Right lobe of liver (tissue), 6 donors: Measurements from ENCODE around the gene ZSCAN1. TPM values are rescaled to one million over a fixed set of nuclear protein-coding genes. Genes with fewer than 3 reads are reported as not detected.

ENCODE experiments used
- ATAC-seq, 4 donors: fragments of 200-7000 bp; cut with Tn5 transposase; one replicate each; pipeline ENCODE4 v1.9.1; 2020; ENCODE audit warnings: mild to moderate bottlenecking in 4 of 4, moderate library complexity in 4 of 4
- DNase-seq, 3 donors: peaks; one replicate each; pipeline ENCODE4 v3.0.0-alpha.2; 2020
- H3K27ac ChIP-seq, 3 donors: fragments of 200-600 bp; one replicate each; pipeline ENCODE4 v1.8.0; 2022
- H3K27me3 ChIP-seq, 2 donors: fragments of 200-600 bp; one replicate each; pipeline ENCODE4 v1.8.0; 2022
- H3K36me3 ChIP-seq, 4 donors: fragments of 200-600 bp; sonication (generic) in 1 of 4; one replicate each; pipeline versions ENCODE4 v1.5.1 to v1.8.0; 2017 to 2022; ENCODE audit warnings: control low read depth in 1 of 4
- H3K4me1 ChIP-seq, 4 donors: fragments of 200-600 bp; sonication (generic) in 1 of 4; one replicate each; pipeline versions ENCODE4 v1.5.1 to v1.8.0; 2017 to 2022; ENCODE audit warnings: control low read depth in 1 of 4
- H3K4me3 ChIP-seq, 3 donors: fragments of 200-600 bp; one replicate each; pipeline ENCODE4 v1.8.0; 2022
- H3K9me3 ChIP-seq, 4 donors: fragments of 200-600 bp; sonication (generic) in 1 of 4; one replicate each; pipeline versions ENCODE4 v1.5.1 to v1.8.0; 2017 to 2022; ENCODE audit warnings: control low read depth in 1 of 4
- POLR2A ChIP-seq: fragments of 450-650 bp; IDR thresholded peaks from one replicate; pipeline ENCODE4 v1.6.1; 2017; ENCODE audit warnings: antibody characterized with exemption, mild to moderate bottlenecking
- WGBS: methylation state at CpG from one replicate; pipeline ENCODE4 v1.1.6; 2018; ENCODE audit warnings: low coverage, low lambda C conversion rate; ENCODE audit not compliant: insufficient coverage; ENCODE audit errors: missing lambda C conversion rate; 5-methylcytosine and 5-hydroxymethylcytosine counted together
- intact Hi-C, 2 donors: fragments of 100-400 bp; cut with DNase I; formaldehyde crosslinking; loops; one replicate each; pipeline versions ENCODE4 v1.11.2 to v1.14.1; 2022
- total RNA-seq, 6 experiments: library from RNA; depleted of rRNA in 2 of 6; stranded (reverse); fragments of >200 nt in 2 of 6; fragmentation: NEBNext Ultra II Directional in 3 of 6; extraction: Animal tissue kit (Norgen Biotek cat#: 25700) in 3 of 6; gene quantifications; one replicate each; pipeline versions ENCODE4 v1.1.0 to v1.2.4, GENCODE V29; 2016 to 2023
- TF ChIP-seq, protein P1 (sequence below), 4 donors: fragments of 200-600 bp in 3 of 4; fragments of 450-650 bp in 1 of 4; IDR thresholded peaks; one replicate each; pipeline versions ENCODE4 v1.5.1 to v1.8.0; 2016 to 2022; ENCODE audit warnings: antibody characterized with exemption in 4 of 4, mild to moderate bottlenecking in 2 of 4
- donor health status: DM: no; HTN: yes; CAD: no.
- donor health status: DM: no; HTN: no; CAD: no.
- donor health status: DM: no; HTN: no; CAD: no.
- donor health status: DM: no; HTN: yes; CAD: no.
- donor health status: DM: no; HTN: yes; CAD: no.

ZSCAN1 gene
- total RNA-seq, 6 experiments from 2014 or later, result not detected

DNA sequence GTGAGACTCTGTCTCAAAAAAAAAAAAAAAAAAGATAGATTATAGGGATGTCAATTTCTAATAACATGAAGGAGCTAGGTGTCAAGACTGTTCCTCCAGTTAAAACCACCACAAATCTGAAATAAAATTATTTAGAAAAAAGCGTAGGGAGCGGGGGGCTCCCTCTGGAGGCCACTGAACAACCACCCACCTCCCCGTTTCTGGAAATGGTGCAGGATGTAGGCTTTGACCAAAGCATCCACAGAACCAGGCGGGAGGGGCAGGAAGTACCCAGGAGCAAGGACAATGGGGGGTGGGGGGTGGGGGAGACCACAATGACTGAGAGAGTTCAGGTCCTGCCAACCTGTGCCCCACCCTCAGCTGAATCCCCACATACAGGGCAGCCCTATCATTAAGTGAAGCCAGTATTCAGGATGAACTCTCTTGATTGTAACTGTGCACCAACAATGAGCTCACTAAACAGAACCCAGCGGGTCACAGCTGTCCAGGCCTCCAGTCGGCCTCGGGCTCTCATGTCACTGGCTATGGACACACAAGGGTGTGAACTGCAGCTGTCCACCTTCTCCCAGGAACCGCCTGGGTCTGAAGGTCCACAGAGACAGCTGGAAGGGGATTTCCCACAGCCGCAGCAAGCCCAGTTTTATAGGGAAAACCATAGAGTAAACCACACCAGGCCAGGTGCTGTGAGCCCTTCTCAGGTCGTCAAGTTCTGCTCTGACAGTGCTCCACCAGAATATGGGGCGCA lies 57.6 kb downstream of the ZSCAN1 start:
- TF ChIP-seq, protein P1, sequence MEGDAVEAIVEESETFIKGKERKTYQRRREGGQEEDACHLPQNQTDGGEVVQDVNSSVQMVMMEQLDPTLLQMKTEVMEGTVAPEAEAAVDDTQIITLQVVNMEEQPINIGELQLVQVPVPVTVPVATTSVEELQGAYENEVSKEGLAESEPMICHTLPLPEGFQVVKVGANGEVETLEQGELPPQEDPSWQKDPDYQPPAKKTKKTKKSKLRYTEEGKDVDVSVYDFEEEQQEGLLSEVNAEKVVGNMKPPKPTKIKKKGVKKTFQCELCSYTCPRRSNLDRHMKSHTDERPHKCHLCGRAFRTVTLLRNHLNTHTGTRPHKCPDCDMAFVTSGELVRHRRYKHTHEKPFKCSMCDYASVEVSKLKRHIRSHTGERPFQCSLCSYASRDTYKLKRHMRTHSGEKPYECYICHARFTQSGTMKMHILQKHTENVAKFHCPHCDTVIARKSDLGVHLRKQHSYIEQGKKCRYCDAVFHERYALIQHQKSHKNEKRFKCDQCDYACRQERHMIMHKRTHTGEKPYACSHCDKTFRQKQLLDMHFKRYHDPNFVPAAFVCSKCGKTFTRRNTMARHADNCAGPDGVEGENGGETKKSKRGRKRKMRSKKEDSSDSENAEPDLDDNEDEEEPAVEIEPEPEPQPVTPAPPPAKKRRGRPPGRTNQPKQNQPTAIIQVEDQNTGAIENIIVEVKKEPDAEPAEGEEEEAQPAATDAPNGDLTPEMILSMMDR (IDR thresholded peaks at IDR 0.05), result no peak
- H3K4me3 ChIP-seq, result no peak overlapping the region
- ATAC-seq, result no peak
- WGBS, result 79% methylated on average over 7 of the region's 11 CpGs
- no peaks in the 10 kb centered on the region for H3K27me3 ChIP-seq
- no peak for DNase-seq
- H3K4me1 ChIP-seq, result no peaks in the 10 kb centered on the region
- peaks cover 0 to 3% (median 0%) of the 10 kb centered on the region in 4 donors for H3K9me3 ChIP-seq
- intact Hi-C loops, result no loop called here
- H3K36me3 ChIP-seq, result no peaks in the 10 kb centered on the region
- no peak overlapping the region for H3K27ac ChIP-seq

DNA sequence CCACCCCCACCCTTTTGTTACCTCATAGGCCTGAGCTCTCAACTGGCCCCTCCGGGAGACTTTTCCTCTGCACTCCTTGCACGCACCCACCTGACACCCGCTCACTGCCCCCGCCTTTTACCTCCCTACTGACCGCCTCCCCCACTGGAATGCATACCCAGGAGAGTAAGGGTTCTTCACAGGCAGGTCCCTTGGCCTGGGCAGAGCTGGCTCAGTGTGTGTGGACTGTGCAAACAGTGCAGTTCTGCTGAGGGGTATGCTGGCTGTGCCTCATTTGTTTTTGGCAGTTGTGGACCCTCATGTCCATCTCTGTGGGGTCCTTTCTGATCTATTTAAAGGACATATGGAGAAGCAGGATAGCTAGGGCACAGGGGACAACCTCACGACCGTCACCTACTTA lies 59.2 kb downstream of the ZSCAN1 start:
- WGBS, result 100% methylated on average over 5 of the region's 7 CpGs
- peaks cover 0 to 3% (median 0%) of the 10 kb centered on the region in 4 donors for H3K9me3 ChIP-seq
- intact Hi-C loops, result no loop called here

DNA sequence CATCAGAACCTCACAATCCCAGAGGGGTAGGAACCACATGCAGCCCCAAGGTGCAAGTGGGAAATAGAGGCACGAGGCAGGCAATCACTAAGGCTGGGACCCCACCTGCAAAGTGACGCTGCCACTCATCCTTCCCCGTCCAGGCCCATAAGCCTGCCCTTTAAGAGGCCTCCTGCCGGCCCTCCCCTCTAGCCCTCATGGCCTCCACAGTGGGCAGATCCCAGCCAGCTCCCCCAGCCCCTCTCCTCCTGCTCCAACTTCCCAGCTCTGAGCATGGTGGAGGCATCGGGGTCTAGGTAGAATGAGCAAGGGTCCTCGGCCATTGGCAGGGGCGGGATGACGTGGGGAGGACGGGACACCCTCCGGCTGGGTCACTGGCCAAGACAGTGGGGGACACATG lies 61.5 kb downstream of the ZSCAN1 start:
- intact Hi-C loops, result no loop called here

More for the DNA sequence above, 59.2 kb downstream of the ZSCAN1 start:
- Histone ChIP-seq H3K27me3 (no peaks in the 10 kb centered on the region), H3K27ac (no peak overlapping the region), H3K4me3 (no peak overlapping the region), H3K4me1 (no peaks in the 10 kb centered on the region), H3K36me3 (no peaks in the 10 kb centered on the region)
- no peak for TF ChIP-seq POLR2A
- TF ChIP-seq, protein P1 (IDR thresholded peaks at IDR 0.05), result no peak
- ATAC-seq (no peak), DNase-seq (no peak)

DNA sequence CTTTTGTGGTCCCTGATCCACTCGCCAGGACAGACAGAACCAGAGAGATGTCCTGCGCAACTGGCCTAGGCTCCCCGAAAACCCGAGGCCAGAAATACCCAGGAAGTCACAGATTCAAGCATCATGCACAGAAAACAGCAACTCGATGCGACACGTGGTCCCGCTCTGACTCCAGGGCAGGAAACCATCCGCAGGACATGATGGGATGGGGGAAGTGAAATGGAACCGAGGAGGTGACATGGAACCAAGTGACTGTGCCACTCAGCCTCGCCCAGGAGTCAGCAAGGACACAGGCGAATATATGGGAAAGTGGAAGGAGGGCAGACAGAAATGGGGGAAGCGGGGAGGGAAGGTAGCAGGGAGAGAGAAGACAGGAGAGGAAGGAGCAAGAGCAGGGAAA lies 63.1 kb downstream of the ZSCAN1 start:
- 74% methylated on average over 10 of the region's 13 CpGs for WGBS
- H3K27me3 ChIP-seq, result no peaks in the 10 kb centered on the region
- ATAC-seq (no peak), DNase-seq (no peak)
- intact Hi-C loops, result no loop called here
- no peak overlapping the region for H3K4me3 ChIP-seq
- peaks cover 0 to 3% (median 0%) of the 10 kb centered on the region in 4 donors for H3K9me3 ChIP-seq
- no peaks in the 10 kb centered on the region for H3K36me3 ChIP-seq
- no peaks in the 10 kb centered on the region for H3K4me1 ChIP-seq
- TF ChIP-seq POLR2A, result no peak
- TF ChIP-seq, protein P1 (IDR thresholded peaks at IDR 0.05), result no peak
- no peak overlapping the region for H3K27ac ChIP-seq

More for the DNA sequence above, 61.5 kb downstream of the ZSCAN1 start:
- TF ChIP-seq POLR2A, result no peak
- TF ChIP-seq, protein P1 (IDR thresholded peaks at IDR 0.05), result no peak
- Histone ChIP-seq H3K27ac (no peak overlapping the region), H3K9me3 (peaks cover 0 to 3% (median 0%) of the 10 kb centered on the region in 4 donors), H3K27me3 (no peaks in the 10 kb centered on the region), H3K36me3 (no peaks in the 10 kb centered on the region), H3K4me1 (no peaks in the 10 kb centered on the region), H3K4me3 (no peak overlapping the region)
- ATAC-seq (no peak), DNase-seq (no peak)
- WGBS, result no CpG with 5 or more reads among the region's 10 CpGs
